Liver (tissue), 9 donors: ENCODE measurements around the gene MAPKAPK2. TPM values are rescaled to one million over a fixed set of nuclear protein-coding genes. Genes with fewer than 3 reads are reported as not detected.

Experiments used
- DNase-seq: peaks from one replicate; pipeline ENCODE4 v3.0.0-alpha.2; 2017; ENCODE audit warnings: low spot score
- H3K27ac ChIP-seq, 2 donors: one replicate each; pipeline ENCODE4 v1.7.0; 2013; ENCODE audit warnings: inconsistent platforms in 2 of 2, low read length in 2 of 2, control low read depth in 1 of 2, low read depth in 1 of 2, mild to moderate bottlenecking in 1 of 2
- H3K27me3 ChIP-seq, 4 donors: one replicate each; pipeline versions ENCODE4 v1.6.1 to v1.7.0; 2013; ENCODE audit warnings: low read length in 3 of 4, inconsistent platforms in 1 of 4, mild to moderate bottlenecking in 1 of 4, moderate library complexity in 1 of 4; ENCODE audit not compliant: control insufficient read depth in 4 of 4, insufficient read depth in 4 of 4
- H3K36me3 ChIP-seq, 4 donors: one replicate each; pipeline versions ENCODE4 v1.6.1 to v1.7.0; 2013; ENCODE audit warnings: low read length in 3 of 4, mild to moderate bottlenecking in 3 of 4, low read depth in 1 of 4, moderate library complexity in 1 of 4; ENCODE audit not compliant: control insufficient read depth in 4 of 4, insufficient read depth in 3 of 4
- H3K4me1 ChIP-seq, 4 donors: one replicate each; pipeline versions ENCODE4 v1.6.1 to v1.7.0; 2013; ENCODE audit warnings: low read length in 3 of 4, mild to moderate bottlenecking in 3 of 4, moderate library complexity in 1 of 4; ENCODE audit not compliant: control insufficient read depth in 4 of 4, insufficient read depth in 4 of 4
- H3K4me3 ChIP-seq, 3 donors: one replicate each; pipeline versions ENCODE4 v1.6.1 to v1.7.0; 2013; ENCODE audit warnings: low read length in 3 of 3, control low read depth in 1 of 3, low read depth in 1 of 3, mild to moderate bottlenecking in 1 of 3
- H3K9ac ChIP-seq, 2 donors: one replicate each; pipeline ENCODE4 v1.7.0; 2013; ENCODE audit warnings: low read length in 2 of 2, mild to moderate bottlenecking in 2 of 2, moderate library complexity in 2 of 2, control low read depth in 1 of 2, low read depth in 1 of 2
- H3K9me3 ChIP-seq, 4 donors: one replicate each; pipeline versions ENCODE4 v1.6.1 to v1.7.0; 2013; ENCODE audit warnings: low read length in 3 of 4; ENCODE audit not compliant: control insufficient read depth in 4 of 4
- EGR1 ChIP-seq, 2 donors: IDR thresholded peaks; 2 replicates each; pipeline ENCODE4 v1.6.1; 2016 to 2018; ENCODE audit warnings: antibody characterized with exemption in 2 of 2, low read depth in 2 of 2
- FOXA2 ChIP-seq: IDR thresholded peaks from 2 replicates; pipeline ENCODE4 v1.6.1; 2016; ENCODE audit warnings: antibody characterized with exemption
- GABPA ChIP-seq, 2 donors: IDR thresholded peaks in 1 of 2; conservative IDR thresholded peaks in 1 of 2; 2 replicates each; pipeline ENCODE4 v1.6.1; 2016; ENCODE audit warnings: antibody characterized with exemption in 2 of 2, mild to moderate bottlenecking in 1 of 2, moderate library complexity in 1 of 2
- HNF4A ChIP-seq, 2 donors: conservative IDR thresholded peaks; 2 replicates each; pipeline ENCODE4 v1.6.1; 2016; ENCODE audit warnings: antibody characterized with exemption in 2 of 2, mild to moderate bottlenecking in 2 of 2
- HNF4G ChIP-seq: IDR thresholded peaks from 2 replicates; pipeline ENCODE4 v1.6.1; 2016; ENCODE audit warnings: antibody characterized with exemption
- RAD21 ChIP-seq, 2 donors: IDR thresholded peaks; 2 replicates each; pipeline ENCODE4 v1.6.1; 2016; ENCODE audit warnings: antibody characterized with exemption in 2 of 2, mild to moderate bottlenecking in 2 of 2
- RXRA ChIP-seq, 2 donors: IDR thresholded peaks; 2 replicates each; pipeline ENCODE4 v1.6.1; 2017 to 2018; ENCODE audit warnings: antibody characterized with exemption in 2 of 2, mild to moderate bottlenecking in 1 of 2
- SP1 ChIP-seq: IDR thresholded peaks from 2 replicates; pipeline ENCODE4 v1.6.1; 2018; ENCODE audit warnings: antibody characterized with exemption, mild to moderate bottlenecking
- YY1 ChIP-seq: IDR thresholded peaks from 2 replicates; pipeline ENCODE4 v1.6.1; 2016; ENCODE audit warnings: antibody characterized with exemption, mild to moderate bottlenecking
- WGBS: extraction: QIAGEN DNeasy Blood & Tissue Kit; methylation state at CpG from one replicate; pipeline ENCODE4 v1.1.7; 2013; 5-methylcytosine and 5-hydroxymethylcytosine counted together
- polyA plus RNA-seq, 2 donors: library from polyadenylated mRNA; stranded (reverse) in 1 of 2; unstranded in 1 of 2; fragments of 200-250 nt in 1 of 2; fragments of >200 nt in 1 of 2; fragmentation: Nextera tagmentation in 1 of 2; extraction: Ambion mirVana in 1 of 2; gene quantifications; one replicate each; pipeline versions ENCODE4 v1.2.1 to v1.2.3, GENCODE V29; 2013 to 2015
- total RNA-seq, 2 donors: library from RNA; depleted of rRNA; stranded (reverse); fragments of >200 nt; gene quantifications; one replicate each; pipeline ENCODE4 v1.2.3, GENCODE V29; 2014
- TF ChIP-seq, protein P1 (sequence below): IDR thresholded peaks from 2 replicates; pipeline ENCODE4 v1.6.1; 2016; ENCODE audit warnings: antibody characterized with exemption
- TF ChIP-seq, protein P2 (sequence below): IDR thresholded peaks from 2 replicates; pipeline ENCODE4 v1.6.1; 2016; ENCODE audit warnings: antibody characterized with exemption
- TF ChIP-seq, protein P3 (sequence below): IDR thresholded peaks from 2 replicates; pipeline ENCODE4 v1.6.1; 2016; ENCODE audit warnings: antibody characterized with exemption, mild to moderate bottlenecking
- donor health status: healthy.
- donor health status: healthy.
- donor health status: healthy.
- donor health status: healthy.
- donor health status: healthy.

Gene MAPKAPK2
- total and polyA plus RNA-seq, 4 donors, result 7.5 to 24.5 (median 14.7) TPM

DNA sequence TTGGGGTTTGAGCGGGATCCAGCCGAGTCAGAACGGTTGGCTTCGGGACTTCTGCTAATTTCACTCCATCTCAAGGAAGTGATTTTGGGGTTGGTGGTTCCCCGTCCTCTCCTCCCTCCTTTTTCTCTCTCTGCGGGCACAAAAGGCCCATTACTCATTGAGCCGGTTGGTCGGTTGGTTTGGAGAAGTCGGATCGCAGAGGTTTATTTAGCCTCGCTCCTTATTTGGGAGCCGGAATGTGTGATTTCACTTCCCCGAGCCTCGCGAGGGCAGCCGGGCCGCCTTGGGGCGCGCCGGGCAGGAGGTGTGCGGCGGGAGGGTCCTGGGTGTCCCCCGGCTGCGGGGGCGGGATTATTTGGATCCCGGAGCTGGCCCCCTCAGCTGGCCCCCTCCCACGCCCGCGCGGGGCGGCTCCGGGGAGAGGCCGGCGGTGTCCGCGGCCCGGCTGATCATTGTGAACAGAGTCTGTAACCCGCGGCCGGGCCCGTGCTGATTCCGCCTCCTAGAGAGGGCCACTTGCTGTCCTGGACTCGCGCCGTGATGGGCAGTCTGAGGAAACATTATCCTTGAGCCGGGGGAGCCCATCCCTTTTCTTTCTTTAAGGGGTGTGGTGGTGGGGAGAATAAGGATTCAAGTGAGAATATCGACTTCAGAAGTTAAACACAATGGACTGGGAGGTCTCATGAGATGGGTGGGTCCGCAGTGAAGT is 1.2 kb downstream of the MAPKAPK2 start (continued):
- TF ChIP-seq GABPA (IDR thresholded peaks at IDR 0.05 in 1 of 2, conservative IDR thresholded peaks at IDR 0.05 in 1 of 2), result no peak
- TF ChIP-seq, protein P1, sequence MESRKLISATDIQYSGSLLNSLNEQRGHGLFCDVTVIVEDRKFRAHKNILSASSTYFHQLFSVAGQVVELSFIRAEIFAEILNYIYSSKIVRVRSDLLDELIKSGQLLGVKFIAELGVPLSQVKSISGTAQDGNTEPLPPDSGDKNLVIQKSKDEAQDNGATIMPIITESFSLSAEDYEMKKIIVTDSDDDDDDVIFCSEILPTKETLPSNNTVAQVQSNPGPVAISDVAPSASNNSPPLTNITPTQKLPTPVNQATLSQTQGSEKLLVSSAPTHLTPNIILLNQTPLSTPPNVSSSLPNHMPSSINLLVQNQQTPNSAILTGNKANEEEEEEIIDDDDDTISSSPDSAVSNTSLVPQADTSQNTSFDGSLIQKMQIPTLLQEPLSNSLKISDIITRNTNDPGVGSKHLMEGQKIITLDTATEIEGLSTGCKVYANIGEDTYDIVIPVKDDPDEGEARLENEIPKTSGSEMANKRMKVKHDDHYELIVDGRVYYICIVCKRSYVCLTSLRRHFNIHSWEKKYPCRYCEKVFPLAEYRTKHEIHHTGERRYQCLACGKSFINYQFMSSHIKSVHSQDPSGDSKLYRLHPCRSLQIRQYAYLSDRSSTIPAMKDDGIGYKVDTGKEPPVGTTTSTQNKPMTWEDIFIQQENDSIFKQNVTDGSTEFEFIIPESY, result no peak
- no peak for TF ChIP-seq SP1
- TF ChIP-seq, protein P2, sequence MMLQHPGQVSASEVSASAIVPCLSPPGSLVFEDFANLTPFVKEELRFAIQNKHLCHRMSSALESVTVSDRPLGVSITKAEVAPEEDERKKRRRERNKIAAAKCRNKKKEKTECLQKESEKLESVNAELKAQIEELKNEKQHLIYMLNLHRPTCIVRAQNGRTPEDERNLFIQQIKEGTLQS, result no peak

DNA sequence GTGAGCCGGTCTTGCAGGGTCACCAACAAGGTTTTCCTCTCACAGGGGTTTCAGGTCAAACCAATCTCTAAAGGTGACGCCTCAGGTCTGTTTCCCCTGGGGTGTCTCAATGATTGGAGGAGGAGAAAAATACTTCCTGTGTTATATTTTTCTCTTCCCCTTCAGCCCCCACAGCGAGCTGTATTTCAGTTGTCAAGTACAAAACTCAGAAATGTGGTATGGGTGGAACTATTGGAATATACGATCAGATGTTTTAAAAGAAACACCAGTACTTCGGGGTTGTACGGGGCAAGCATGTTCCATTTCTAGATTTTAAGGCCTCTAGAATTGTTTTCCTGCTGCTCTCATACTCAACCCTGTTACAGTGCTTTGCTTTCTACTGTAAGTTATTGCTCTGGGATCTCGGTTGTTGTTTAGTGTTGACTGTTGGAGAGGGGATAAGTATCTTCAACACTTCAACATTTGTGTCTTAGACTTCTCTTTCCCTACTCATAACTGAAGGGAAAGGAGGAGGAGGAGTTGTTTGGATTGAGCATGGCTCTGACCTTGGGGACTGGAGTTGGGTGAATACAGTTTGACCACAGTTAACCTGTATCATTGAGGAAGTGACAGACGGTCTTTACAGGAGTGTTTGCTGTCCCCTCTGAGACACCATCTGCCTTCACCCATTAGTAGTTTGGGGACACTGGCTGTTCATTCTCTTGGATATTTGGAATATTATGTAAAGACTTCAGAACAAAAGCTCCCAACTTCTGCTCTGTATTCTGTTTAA is 2.0 kb downstream of the MAPKAPK2 start:
- 11% methylated on average over 8 of the region's 8 CpGs for WGBS
- H3K4me3 ChIP-seq, result peak overlapping the region; percentile 84 to 88 (median 87)
- H3K9me3 ChIP-seq, result no peaks in the 10 kb centered on the region
- DNase-seq, result no peak
- TF ChIP-seq RXRA (IDR thresholded peaks at IDR 0.05), result peak in 1 of 2 donors; percentile 33
- TF ChIP-seq FOXA2, result no peak
- peaks cover 28 to 78% (median 60%) of the 10 kb centered on the region in 4 donors for H3K4me1 ChIP-seq
- H3K27ac ChIP-seq, result peak overlapping the region; percentile 96
- H3K27me3 ChIP-seq, result no peaks in the 10 kb centered on the region
- H3K9ac ChIP-seq, result peak overlapping the region; percentile 61 to 93
- H3K36me3 ChIP-seq, result no peaks in the 10 kb centered on the region

DNA sequence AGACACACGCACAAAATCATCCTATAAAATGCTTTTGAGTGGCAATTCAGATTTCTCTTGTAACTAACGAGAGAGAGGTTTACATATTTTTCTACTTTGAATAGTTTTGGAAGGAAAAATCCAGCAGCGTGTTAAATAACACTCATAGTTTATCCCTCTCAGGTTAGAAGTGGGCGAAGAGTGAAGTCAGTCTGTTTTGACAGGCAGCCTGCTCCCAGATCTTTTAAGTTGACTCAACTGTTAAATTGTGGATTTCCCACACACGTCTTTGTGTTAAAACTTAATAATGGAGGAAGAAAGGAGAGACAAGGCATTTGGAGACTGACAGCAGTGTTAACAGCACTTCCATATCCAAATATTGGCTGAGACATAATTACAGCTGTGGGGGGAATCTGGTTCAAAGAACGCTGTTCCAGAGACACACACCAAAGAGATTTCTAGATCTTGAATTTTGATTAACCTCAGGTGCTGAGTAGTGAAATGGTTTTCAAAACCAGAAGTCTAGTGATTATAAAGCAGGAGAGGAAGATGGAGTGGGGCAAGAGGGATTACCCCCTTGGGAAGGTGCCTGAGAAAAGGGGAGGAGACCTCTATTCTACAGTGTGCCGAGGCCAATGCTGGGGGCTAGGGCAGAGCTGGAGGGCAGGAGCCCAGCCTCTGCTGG is 2.7 kb downstream of the MAPKAPK2 start:
- no peaks in the 10 kb centered on the region for H3K27me3 ChIP-seq
- peak overlapping the region; percentile 96 for H3K27ac ChIP-seq
- H3K4me1 ChIP-seq, result peaks cover 30 to 78% (median 64%) of the 10 kb centered on the region in 4 donors
- H3K36me3 ChIP-seq, result no peaks in the 10 kb centered on the region
- TF ChIP-seq HNF4A (conservative IDR thresholded peaks at IDR 0.05), result no peak
- no peak for TF ChIP-seq EGR1 (IDR thresholded peaks at IDR 0.05; ENCODE audit: low read depth in 2 of 2)
- TF ChIP-seq HNF4G, result no peak
- H3K9me3 ChIP-seq, result no peaks in the 10 kb centered on the region
- H3K4me3 ChIP-seq, result peak overlapping the region in 2 of 3 donors; percentile 87 to 88
- DNase-seq, result no peak
- WGBS, result 76% methylated on average over 7 of the region's 7 CpGs
- H3K9ac ChIP-seq, result no peak overlapping the region

DNA sequence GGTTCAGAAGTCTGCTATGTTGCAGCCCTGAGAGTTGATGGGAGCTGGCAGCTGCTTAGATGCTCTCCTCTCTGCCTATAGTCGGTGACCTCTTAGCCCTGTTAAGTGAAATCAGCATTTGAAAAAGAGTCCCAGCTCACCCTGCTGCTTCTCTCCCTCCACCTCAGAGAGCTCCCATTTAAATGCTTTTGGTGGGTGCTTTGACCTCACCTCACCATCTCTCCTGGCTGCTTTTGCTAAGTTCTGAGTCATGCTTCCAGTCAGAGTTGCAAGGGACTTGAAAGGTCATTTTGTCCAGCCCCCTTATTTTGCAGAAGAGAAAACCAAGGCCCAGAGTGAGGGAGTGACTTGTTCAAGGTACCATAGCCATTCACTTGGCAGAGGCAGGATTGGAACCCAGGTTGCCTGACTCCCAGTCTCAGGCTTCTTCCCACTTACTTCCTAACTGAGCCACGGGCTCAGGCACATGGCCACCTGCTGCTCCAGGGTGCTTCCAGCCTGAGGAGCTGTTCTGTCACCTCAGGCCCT is 3.3 kb downstream of the MAPKAPK2 start:
- no peaks in the 10 kb centered on the region for H3K27me3 ChIP-seq
- H3K4me3 ChIP-seq, result no peak overlapping the region

More for the DNA sequence above, 3.3 kb downstream of the MAPKAPK2 start:
- Histone ChIP-seq H3K9me3 (no peaks in the 10 kb centered on the region), H3K4me1 (peaks cover 32 to 78% (median 63%) of the 10 kb centered on the region in 4 donors), H3K9ac (no peak overlapping the region), H3K27ac (peak overlapping the region; percentile 96), H3K36me3 (no peaks in the 10 kb centered on the region)
- no peak for TF ChIP-seq RAD21 (IDR thresholded peaks at IDR 0.05)
- TF ChIP-seq, protein P3, sequence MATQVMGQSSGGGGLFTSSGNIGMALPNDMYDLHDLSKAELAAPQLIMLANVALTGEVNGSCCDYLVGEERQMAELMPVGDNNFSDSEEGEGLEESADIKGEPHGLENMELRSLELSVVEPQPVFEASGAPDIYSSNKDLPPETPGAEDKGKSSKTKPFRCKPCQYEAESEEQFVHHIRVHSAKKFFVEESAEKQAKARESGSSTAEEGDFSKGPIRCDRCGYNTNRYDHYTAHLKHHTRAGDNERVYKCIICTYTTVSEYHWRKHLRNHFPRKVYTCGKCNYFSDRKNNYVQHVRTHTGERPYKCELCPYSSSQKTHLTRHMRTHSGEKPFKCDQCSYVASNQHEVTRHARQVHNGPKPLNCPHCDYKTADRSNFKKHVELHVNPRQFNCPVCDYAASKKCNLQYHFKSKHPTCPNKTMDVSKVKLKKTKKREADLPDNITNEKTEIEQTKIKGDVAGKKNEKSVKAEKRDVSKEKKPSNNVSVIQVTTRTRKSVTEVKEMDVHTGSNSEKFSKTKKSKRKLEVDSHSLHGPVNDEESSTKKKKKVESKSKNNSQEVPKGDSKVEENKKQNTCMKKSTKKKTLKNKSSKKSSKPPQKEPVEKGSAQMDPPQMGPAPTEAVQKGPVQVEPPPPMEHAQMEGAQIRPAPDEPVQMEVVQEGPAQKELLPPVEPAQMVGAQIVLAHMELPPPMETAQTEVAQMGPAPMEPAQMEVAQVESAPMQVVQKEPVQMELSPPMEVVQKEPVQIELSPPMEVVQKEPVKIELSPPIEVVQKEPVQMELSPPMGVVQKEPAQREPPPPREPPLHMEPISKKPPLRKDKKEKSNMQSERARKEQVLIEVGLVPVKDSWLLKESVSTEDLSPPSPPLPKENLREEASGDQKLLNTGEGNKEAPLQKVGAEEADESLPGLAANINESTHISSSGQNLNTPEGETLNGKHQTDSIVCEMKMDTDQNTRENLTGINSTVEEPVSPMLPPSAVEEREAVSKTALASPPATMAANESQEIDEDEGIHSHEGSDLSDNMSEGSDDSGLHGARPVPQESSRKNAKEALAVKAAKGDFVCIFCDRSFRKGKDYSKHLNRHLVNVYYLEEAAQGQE, result no peak
- no peak for TF ChIP-seq YY1
- TF ChIP-seq, protein P1, result no peak
- 82% methylated on average over 2 of the region's 2 CpGs for WGBS
- no peak for DNase-seq
